IPS-18a (cell line): ENCODE data around the gene HMX2.

Experiments used
- H3K27ac ChIP-seq: one replicate; pipeline ENCODE4 v1.5.1; 2013; ENCODE audit warnings: low read length
- H3K27me3 ChIP-seq: one replicate; pipeline ENCODE4 v1.6.1; 2013; ENCODE audit warnings: mild to moderate bottlenecking, low read length; ENCODE audit not compliant: control insufficient read depth, insufficient read depth
- H3K36me3 ChIP-seq: one replicate; pipeline ENCODE4 v1.6.1; 2013; ENCODE audit warnings: low read depth, low read length; ENCODE audit not compliant: control insufficient read depth
- H3K4me1 ChIP-seq: one replicate; pipeline ENCODE4 v1.6.1; 2013; ENCODE audit warnings: low read depth, low read length; ENCODE audit not compliant: control insufficient read depth
- H3K4me3 ChIP-seq: one replicate; pipeline ENCODE4 v1.5.1; 2013; ENCODE audit warnings: low read length
- H3K9ac ChIP-seq: one replicate; pipeline ENCODE4 v1.6.1; 2013; ENCODE audit warnings: mild to moderate bottlenecking, low read length, moderate library complexity
- H3K9me3 ChIP-seq: one replicate; pipeline ENCODE4 v1.6.1; 2013; ENCODE audit warnings: low read depth, low read length; ENCODE audit not compliant: control insufficient read depth

Gene HMX2, protein sequence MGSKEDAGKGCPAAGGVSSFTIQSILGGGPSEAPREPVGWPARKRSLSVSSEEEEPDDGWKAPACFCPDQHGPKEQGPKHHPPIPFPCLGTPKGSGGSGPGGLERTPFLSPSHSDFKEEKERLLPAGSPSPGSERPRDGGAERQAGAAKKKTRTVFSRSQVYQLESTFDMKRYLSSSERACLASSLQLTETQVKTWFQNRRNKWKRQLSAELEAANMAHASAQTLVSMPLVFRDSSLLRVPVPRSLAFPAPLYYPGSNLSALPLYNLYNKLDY

DNA sequence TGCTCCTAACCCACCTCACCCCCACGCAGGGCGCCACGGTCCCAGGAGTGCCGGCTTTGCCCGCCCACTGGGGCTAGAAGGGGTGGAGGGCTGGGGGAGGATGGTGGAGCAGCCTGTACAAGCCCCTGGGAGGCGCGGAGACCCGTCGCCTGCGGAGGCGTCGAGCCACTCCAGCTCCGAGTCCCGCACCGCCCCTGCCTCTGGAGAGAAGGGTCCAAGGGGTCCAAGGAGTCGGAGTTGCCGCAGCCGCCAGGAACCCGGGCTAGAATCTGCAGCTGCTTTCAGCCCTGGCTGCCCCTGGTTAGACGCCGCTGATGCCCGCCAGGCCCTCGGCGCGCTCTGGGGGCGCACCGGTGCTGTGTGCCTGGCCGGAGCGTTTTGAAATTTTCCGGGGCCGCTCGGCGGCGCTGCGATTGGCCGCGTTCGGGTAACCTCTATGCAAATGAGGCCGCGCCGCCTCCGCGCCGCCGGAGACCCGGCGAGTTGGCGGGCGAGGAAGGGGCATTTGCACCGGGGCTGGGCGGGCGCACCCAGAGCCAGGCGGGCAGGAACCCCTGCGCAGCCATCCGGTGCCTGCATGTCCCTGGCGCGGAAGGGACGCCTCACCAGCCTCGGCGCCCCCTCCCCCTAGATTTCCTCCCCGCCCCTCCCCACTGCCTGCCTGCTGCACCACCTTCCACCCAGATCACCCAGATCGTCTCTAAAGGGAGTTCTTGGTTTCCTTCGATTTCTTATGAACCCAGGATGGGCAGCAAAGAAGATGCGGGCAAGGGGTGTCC lies at the start of gene HMX2:
TSS of gene HMX2 (plus strand) at position 502 of the 779 bp plus-strand sequence. CDS start at position 745, 243 bp downstream.
- Histone ChIP-seq H3K27ac (no peak within 1 kb of the TSS), H3K9ac (no peak within 1 kb of the TSS), H3K36me3 (no peaks in the 10 kb centered on the region), H3K4me3 (peak within 1 kb of the TSS; percentile 63), H3K4me1 (peaks cover 56% of the 10 kb centered on the region), H3K9me3 (no peaks in the 10 kb centered on the region), H3K27me3 (peaks cover 100% of the 10 kb centered on the region)

DNA sequence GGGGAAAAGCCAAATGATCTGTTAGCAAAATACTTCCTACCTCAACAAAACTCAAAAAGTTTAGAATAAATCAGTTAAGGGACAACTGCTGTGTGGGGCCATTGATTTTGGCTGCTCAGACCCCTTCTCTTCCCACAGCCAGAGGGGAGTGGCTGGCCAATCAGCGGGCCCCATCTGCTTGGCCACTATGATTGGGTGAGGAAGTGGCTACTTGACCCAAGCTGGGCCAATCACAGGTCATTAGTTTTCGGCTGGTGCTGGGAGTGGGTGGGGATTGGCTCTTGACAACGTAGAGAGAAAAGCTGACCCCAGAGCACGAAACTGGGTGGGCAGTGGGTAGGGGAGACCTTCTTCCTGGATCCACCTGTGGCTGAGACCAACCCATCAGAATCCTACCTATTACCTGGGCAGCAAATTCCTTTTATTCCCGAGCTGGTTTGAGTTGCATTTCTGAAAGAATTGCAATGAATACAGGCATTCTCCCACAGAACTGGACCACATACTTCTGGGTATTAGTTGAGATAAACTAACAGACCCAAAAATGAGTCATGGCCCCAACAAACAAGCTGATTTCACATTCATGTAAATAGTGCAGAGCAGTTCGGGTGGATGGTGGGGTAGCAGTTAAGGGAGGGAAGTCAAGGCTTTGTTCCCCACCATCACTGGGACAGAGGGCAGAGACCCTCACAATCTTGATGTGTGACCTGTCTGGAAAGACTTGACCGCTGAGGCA lies 47.7 kb upstream of the HMX2 start:
- H3K4me1 ChIP-seq = no peaks in the 10 kb centered on the region
- H3K27me3 ChIP-seq = no peaks in the 10 kb centered on the region
- H3K9me3 ChIP-seq = no peaks in the 10 kb centered on the region
- no peak overlapping the region for H3K27ac ChIP-seq
- H3K4me3 ChIP-seq = no peak overlapping the region
- no peak overlapping the region for H3K9ac ChIP-seq
- no peaks in the 10 kb centered on the region for H3K36me3 ChIP-seq

DNA sequence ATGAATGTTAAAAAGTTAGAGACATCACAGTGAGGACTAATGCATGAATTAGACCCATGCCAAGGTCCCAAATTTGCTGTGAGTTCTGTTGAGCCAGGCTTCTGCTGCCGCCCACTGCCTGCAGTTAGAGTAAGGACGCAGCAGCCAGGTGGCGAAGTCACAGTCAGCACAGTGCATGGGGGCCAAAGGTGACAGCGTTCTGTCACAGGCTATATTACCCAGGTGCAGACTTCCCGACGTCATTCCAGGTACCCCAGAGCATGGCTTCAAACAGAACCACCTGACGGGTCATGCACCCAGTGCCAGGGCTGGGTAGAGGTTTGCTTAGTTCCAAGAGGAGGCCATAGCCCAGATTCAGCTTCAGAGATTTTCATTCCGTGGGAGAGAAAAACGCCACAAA lies 46.1 kb upstream of the HMX2 start:
- Histone ChIP-seq H3K4me3 (no peak overlapping the region), H3K27ac (no peak overlapping the region), H3K9ac (no peak overlapping the region)

DNA sequence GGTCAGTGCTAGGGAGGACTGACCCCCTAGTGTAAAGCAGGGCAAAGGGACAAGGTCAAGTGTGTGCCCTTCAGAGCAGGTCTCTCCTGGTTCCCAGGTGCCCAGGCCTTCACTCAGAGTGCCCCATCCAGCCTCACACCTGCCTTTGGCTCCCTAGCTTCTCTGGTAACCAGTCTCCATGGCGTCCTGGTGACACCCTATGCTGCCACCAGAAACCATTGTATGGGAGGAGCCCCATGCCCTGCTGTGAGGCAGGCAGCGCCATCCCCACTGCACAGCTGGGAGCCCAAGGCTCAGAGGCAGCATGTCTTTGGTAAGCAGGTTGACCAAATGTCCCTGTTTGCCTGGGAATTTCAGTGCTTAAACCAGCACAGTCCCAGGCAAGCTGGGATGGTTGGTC lies 45.3 kb upstream of the HMX2 start:
- H3K4me1 ChIP-seq = no peaks in the 10 kb centered on the region
- H3K4me3 ChIP-seq = no peak overlapping the region
- H3K9me3 ChIP-seq = no peaks in the 10 kb centered on the region
- no peak overlapping the region for H3K9ac ChIP-seq
- no peaks in the 10 kb centered on the region for H3K27me3 ChIP-seq
- H3K27ac ChIP-seq = no peak overlapping the region
- no peaks in the 10 kb centered on the region for H3K36me3 ChIP-seq

More for the DNA sequence above, 46.1 kb upstream of the HMX2 start:
- no peaks in the 10 kb centered on the region for H3K27me3 ChIP-seq
- no peaks in the 10 kb centered on the region for H3K4me1 ChIP-seq
- no peaks in the 10 kb centered on the region for H3K36me3 ChIP-seq
- no peaks in the 10 kb centered on the region for H3K9me3 ChIP-seq

DNA sequence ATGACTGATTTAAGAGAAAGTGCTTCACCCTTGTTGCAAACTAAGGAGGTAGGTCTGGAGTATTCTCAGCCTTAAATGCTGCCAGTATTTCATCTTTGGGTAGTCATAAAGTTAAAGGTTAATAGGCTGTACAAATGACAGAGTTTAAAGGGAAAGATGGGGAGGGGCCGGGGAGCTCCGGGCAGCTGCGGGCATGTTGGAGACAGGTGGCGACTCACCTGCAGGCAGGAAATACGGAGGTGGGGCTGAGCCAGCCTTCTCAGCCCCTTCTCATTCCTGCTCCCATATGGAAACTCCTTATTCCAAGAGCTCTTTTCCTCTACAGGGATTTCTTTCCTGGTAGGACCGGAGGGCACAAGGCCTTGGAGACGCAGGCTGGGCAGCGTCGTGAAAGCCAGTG lies 44.0 kb upstream of the HMX2 start:
- Histone ChIP-seq H3K27ac (no peak overlapping the region), H3K4me1 (no peaks in the 10 kb centered on the region), H3K9ac (no peak overlapping the region), H3K27me3 (no peaks in the 10 kb centered on the region), H3K9me3 (no peaks in the 10 kb centered on the region), H3K36me3 (no peaks in the 10 kb centered on the region), H3K4me3 (no peak overlapping the region)

DNA sequence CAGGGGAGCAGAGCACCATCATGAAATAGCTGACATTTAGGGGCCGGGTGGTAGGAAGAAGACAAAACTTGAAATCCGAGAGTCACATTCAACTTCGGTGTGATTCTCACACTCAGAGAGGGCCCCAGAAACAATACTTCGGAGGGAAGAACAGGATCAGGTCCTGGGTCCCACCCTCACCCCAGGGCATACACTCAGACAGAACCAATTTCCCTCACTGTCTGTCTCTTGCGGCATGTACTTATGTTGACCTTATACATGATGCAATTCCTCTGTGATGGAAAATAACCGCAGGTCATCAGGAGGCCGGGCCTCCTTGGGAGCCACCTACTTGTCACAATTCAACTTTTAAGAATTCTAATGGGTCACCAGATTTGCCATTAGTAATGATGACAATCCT lies 38.5 kb upstream of the HMX2 start:
- Histone ChIP-seq H3K27me3 (no peaks in the 10 kb centered on the region), H3K27ac (no peak overlapping the region), H3K9me3 (no peaks in the 10 kb centered on the region), H3K4me1 (no peaks in the 10 kb centered on the region), H3K9ac (no peak overlapping the region), H3K36me3 (no peaks in the 10 kb centered on the region), H3K4me3 (no peak overlapping the region)

DNA sequence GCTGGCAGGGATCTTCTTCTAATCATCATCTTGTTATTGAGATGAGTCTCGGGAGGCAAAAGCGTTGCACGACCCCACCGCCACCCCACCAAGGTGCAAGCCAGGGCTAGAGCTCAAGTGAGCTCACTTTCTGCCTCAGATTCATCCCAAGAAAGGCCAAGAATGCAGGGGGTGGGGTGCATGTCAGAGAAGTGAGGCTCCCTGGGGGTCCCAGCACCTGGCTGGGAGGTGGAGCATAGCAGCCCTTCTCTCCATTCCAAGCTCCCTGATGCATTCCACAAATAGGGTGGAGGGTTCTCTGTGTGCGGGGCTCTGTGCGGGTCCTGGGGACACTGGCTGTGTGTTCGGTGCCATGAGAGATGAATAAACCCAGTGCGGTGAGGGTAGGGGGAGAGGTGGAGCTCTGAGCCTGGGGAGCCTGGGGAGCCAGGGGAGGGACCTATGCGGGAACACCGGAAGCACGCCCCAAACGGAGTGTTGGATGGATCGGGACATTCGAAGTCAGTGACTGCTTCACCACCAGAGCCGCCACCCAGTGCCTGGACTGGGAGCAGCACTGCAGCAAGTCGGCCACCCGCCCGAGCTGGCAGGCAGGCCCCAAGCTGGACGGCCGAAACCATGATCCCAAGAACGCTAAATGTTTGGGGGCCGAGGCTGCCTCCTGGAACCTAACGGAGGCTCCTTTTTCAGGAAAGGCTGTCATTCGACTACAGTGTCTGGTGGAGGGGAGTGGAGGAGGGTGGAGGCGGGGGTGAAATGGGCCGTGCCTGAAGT lies 30.1 kb upstream of the HMX2 start:
- no peak overlapping the region for H3K9ac ChIP-seq
- H3K9me3 ChIP-seq = no peaks in the 10 kb centered on the region
- H3K27ac ChIP-seq = no peak overlapping the region
- H3K36me3 ChIP-seq = no peaks in the 10 kb centered on the region
- H3K4me3 ChIP-seq = peak overlapping the region; percentile 44
- peaks cover 7% of the 10 kb centered on the region for H3K4me1 ChIP-seq
- H3K27me3 ChIP-seq = peaks cover 22% of the 10 kb centered on the region

DNA sequence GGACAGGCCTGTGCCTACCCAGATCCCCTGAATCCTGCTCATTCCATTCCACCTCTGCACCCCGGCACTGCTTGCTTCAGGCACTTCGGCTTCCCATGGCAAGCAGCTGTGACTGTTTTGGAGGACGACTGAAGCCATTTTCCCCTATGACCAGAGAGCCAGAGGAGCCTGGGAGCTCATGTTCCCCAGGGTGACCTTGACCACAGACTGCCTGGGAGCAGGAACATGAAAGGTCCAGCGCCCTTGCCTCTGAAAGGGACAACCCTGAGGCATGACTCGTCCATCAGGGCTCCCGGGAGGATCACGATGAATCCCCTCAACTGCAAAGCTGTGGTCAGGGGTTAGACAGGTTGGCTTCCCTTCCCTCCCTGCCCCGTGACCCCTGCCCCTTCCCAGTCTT lies 28.9 kb upstream of the HMX2 start:
- Histone ChIP-seq H3K27me3 (peaks cover 22% of the 10 kb centered on the region), H3K9me3 (no peaks in the 10 kb centered on the region), H3K36me3 (no peaks in the 10 kb centered on the region), H3K9ac (no peak overlapping the region), H3K4me1 (peaks cover 7% of the 10 kb centered on the region), H3K27ac (no peak overlapping the region), H3K4me3 (no peak overlapping the region)

DNA sequence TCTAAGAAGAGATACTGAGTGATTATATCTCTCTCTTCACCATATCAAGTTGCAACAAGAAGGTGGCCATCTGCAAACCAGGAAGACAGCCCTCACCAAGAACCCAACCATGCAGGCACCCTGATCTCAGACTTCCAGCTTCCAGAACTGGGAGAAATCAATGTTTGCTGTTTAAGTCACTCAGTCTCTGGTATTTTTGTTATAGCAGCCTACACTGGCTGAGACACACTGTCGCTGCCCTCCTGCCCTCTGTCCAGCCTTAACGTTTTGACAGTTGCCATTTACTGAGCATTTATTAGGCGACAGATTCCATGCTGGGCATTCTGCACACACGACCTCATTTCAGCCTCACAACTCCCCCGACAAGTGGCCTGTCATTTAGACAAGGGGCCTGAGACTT lies 21.7 kb upstream of the HMX2 start:
- Histone ChIP-seq H3K4me3 (no peak overlapping the region), H3K36me3 (no peaks in the 10 kb centered on the region), H3K9me3 (no peaks in the 10 kb centered on the region), H3K27ac (no peak overlapping the region), H3K9ac (no peak overlapping the region), H3K27me3 (peaks cover 30% of the 10 kb centered on the region), H3K4me1 (no peaks in the 10 kb centered on the region)

DNA sequence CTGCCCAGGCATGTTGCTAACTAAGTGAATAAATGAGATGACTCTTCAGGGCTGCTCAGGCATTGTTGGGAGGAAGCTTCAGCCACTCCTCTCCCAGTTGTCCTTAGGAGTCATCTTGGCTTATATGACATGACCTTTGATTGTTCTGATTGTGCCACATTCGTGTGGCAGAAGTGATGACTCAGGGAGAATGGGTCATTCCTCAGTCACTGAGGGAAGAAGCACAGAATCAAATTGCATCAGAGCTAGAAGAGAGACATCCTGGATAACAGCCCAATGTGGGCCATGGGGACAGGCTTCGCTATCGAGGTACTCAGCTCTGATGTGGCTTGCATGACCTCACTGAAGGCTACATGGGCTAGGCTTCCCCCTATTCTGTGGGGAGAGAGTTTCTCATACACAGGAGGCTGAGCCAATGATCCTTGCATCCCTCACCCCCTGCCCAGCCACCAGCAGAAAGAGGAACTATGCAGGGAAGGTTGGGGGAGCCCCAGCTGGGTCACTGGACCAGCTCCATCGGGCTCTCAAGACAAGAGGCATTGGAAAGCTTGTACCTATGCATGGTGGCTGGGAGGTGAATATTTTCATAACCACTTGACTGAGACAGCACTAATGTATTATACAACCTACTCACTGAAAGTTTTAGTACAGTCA lies 18.2 kb upstream of the HMX2 start:
- Histone ChIP-seq H3K9me3 (no peaks in the 10 kb centered on the region), H3K27ac (no peak overlapping the region), H3K36me3 (no peaks in the 10 kb centered on the region), H3K9ac (no peak overlapping the region), H3K4me3 (no peak overlapping the region), H3K27me3 (peaks cover 65% of the 10 kb centered on the region), H3K4me1 (peaks cover 16% of the 10 kb centered on the region)
